GM12874 (cell line): ENCODE data around the gene ALG2.

ENCODE experiments used
- CTCF ChIP-seq: IDR thresholded peaks from 2 replicates; pipeline ENCODE4 v1.5.1; 2011; ENCODE audit warnings: low read depth, mild to moderate bottlenecking, control low read depth, low read length, moderate library complexity; ENCODE audit not compliant: insufficient read depth

ALG2 gene

GRCh38 chr9:99181621-99182020 is 40.1 kb downstream of the ALG2 start:
- TF ChIP-seq CTCF = no peak

- TF ChIP-seq CTCF = no peak
These were observed 40.5 kb downstream of the ALG2 start for GRCh38 chr9:99181206-99181605.

GRCh38 chr9:99180662-99181061 is 41.1 kb downstream of the ALG2 start:
- no peak for TF ChIP-seq CTCF

- no peak for TF ChIP-seq CTCF
These were observed 41.5 kb downstream of the ALG2 start for GRCh38 chr9:99180199-99180598.

- no peak for TF ChIP-seq CTCF
These were observed 42.5 kb downstream of the ALG2 start for GRCh38 chr9:99178912-99179872.

GRCh38 chr9:99177576-99178366 is 44.0 kb downstream of the ALG2 start:
- TF ChIP-seq CTCF = no peak

GRCh38 chr9:99176527-99177013 is 45.2 kb downstream of the ALG2 start:
- TF ChIP-seq CTCF = no peak
